LHCN-M2 (cell line): ENCODE measurements around the gene CUX1. TPM values are rescaled to one million over a fixed set of nuclear protein-coding genes. Genes with fewer than 3 reads are reported as not detected.
A peak's percentile ranks its signal among the peaks of the same experiment; 100 is the strongest.

ENCODE experiments used
- DNase-seq: peaks from one replicate; pipeline ENCODE4 v3.0.0-alpha.2; 2012; ENCODE audit warnings: low read depth
- total RNA-seq: library from RNA; depleted of rRNA; stranded (reverse); fragments of >200 nt; gene quantifications from 2 replicates; pipeline ENCODE4 v1.2.3, GENCODE V29; 2014

CUX1 gene
- total RNA-seq, 1 experiment from 2014 or later = 33.3 TPM

DNA sequence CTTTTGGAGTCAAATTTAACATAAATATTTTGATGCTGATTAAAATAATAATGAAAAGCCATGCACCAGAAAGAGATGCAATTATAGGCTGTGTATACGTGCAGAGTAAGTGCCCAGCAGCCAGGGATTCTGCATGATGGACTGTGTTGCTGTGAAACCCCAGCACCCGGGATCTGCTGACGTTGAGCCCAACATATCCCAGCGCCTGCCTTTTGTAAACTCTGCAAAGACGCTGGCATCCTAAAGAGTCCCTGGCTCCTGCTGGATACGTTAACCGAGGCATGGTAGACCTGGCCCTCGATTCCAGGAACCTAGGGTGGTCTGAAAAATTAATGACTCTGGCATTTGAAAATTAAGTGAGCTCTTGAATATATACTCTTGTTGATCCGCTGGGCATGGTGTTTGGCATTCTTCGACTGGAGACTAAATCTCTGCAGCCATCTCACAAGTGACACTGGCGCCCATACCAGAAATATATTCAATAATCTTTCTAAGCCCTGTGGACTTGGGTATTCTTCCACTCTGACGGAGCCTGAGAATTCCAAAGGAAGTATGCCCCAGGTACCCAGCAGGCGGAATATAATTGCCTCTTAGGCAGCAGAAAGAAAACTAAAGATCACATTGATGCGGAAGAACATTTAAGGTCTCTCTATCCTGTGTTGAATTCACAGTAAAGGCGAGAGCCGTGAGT is 278.0 kb downstream of the CUX1 start:
- DNase-seq = no peak

GRCh38 chr7:102096012-102096332 is 278.5 kb downstream of the CUX1 start:
- no peak for DNase-seq

DNA sequence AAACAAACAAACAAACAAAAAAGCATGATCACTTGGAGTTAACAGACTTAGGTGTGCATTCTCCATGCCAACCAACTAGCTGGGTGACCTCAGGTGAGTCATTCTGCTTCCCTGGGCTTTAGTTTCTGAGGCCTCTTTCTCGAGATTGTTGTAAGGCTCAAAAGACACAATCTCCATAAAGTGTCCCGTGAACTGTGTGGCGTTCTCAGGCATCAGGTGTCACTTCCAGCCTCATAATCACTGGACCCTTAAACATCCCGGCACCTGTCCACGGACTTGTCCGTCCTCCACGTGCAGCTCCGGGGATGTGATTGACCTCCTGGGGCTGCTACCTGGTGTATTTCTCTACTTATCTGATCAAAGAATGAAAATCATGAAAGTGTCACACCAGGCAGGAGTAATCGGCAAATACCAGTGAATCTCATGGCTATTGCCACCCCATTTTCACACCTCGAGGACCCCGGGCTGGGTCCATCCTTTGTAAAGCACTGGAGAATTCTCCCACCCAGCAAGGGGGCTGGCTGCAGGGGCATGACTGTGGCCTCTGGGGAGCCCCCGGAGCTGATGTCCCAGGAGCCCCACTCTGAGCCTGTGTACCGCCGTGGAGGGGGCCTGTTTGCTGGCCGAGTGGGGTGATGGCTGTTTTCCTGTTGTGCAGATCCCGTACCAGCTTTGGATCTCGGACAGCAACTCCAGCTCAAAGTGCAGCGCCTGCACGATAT is 279.4 kb downstream of the CUX1 start:
- DNase-seq = no peak

- no peak for DNase-seq
Measured at GRCh38 chr7:102097601-102098161, 280.3 kb downstream of the CUX1 start.

DNA sequence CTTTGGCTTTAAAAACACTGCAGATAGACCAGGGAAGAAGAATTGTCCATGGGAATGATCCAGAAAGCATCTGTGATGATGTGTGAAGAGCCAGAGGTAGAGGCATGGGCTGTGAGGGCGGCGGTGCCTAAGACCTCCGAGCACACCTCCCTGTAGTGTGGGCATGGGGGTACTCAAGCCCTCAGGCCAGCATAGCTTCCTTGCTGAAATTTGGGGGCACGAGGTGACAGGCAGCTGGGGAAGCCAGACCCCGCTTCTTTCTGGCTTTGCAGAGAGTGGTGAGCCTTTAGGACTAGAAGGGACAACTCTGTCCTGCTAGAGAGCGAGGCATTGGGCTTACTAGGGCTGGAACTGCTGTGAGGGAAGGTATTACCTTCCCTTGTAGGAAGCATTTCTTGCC is 281.6 kb downstream of the CUX1 start:
- no peak for DNase-seq

DNA sequence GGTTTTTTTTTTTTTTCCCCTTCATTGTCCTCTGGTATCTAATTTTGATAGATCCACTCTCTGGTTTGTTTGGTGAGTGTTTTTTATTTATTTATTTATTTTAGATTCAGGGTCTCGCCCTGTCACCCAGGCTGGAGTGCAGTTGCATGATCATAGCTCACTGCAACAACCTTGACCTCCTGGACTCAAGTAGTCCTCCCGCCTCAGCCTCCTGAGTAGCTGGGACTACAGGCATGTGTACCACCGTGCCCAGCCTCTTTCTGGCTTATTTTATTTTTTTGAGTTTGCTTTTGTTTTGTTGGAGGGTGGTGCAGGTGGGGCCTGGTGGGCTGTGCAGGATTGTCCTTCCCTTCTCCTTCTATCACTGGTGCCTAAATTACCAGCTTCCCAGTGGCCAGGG is 282.0 kb downstream of the CUX1 start:
- no peak for DNase-seq

GRCh38 chr7:102101111-102101551 is 283.7 kb downstream of the CUX1 start:
- DNase-seq = no peak

GRCh38 chr7:102101926-102102325 is 284.5 kb downstream of the CUX1 start:
- no peak for DNase-seq

- DNase-seq = no peak
Measured at GRCh38 chr7:102103027-102103372, 285.6 kb downstream of the CUX1 start.

- DNase-seq = no peak
Measured at GRCh38 chr7:102104245-102104644, 286.8 kb downstream of the CUX1 start.

- DNase-seq = no peak
Measured at GRCh38 chr7:102106625-102107024, 289.2 kb downstream of the CUX1 start.

GRCh38 chr7:102107474-102108104 is 290.2 kb downstream of the CUX1 start:
- DNase-seq = no peak

- no peak for DNase-seq
Measured at GRCh38 chr7:102111061-102112041, 293.9 kb downstream of the CUX1 start.

DNA sequence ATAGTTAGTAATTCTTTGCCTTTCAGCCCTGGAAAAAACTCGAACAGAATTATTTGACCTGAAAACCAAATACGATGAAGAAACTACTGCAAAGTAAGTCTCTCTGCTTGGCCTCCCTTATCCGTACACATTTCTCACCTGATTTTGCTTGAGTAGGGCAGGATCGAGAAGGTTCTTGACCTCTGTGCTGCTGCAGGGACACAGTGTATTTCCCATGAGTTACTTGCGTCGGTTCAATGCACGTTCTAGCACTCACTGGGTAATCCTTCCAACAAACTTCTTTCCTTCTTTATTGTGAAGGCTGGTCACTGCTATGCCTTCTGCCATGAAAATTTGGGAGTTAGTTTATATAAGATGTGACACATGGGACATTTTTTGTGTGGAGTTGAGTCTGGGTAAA is 297.8 kb downstream of the CUX1 start:
- DNase-seq = no peak

DNA sequence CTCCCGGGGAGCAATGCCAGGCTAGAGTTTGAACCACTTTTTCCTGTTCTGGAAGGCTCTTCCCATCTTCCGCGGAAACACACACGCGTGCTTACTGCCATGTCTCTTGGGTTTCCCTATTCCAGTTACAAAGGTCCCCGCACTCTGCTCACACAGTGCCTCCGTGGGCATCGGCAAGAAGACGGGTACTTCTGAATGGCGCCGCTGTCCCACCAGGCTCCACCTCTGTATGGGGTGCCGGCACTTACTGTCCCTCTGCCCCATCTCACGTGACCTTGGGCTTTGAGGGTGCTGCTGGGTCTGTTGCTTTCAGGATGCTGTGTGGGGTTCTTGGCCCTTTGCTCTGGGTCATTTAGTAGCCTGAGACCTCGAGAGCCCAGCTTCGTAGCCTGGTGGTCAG is 298.5 kb downstream of the CUX1 start:
- DNase-seq = no peak

- DNase-seq = peak; percentile 77
Measured at GRCh38 chr7:102117743-102118142, 300.3 kb downstream of the CUX1 start.

GRCh38 chr7:102119213-102119651 is 301.8 kb downstream of the CUX1 start:
- no peak for DNase-seq

DNA sequence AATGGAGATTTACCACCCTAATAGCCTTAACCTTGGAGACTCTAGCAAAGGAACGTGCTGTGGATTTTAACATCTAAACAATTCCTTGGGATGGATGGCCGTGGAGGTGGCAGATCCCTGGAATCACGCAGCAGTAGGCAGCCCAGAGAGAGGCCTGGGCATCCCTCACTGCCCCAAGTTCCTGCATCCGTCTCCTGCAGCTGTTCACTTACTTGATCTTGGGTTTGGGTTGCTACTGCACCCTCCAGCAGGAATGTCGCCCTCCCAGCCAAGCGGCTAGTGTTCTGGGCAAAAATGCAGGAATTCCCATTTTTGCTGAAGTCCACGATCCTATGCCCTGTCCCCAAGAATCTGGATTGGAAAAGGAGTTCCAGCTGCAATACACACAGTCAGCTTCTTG is 302.5 kb downstream of the CUX1 start:
- no peak for DNase-seq

DNA sequence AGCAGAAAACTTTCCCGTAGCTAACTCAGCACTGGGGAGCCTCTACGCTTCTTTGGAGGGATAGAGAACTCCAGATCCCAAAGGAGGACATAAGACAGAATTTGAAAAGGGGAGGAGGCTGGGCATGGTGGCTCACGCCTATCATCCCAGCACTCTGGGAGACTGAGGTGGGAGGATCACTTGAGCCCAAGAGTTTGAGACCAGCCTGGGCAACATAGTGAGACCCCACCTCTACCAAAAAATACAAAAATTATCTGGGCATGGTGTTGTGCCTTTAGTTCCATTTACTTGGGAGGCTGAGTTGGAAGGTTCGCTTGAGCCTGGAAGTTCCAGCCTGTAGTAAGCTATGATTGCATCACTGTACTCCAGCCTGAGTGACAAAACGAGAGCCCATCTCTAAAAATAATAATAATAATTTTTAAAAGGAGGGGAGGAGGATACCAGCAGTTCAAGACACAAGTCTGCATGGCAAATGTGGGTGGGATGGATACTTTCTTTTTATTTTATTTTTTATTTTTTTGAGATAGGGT is 303.3 kb downstream of the CUX1 start:
- DNase-seq = no peak

- peak; percentile 70 for DNase-seq
Measured at GRCh38 chr7:102122026-102122425, 304.6 kb downstream of the CUX1 start.

GRCh38 chr7:102125127-102125596 is 307.7 kb downstream of the CUX1 start:
- DNase-seq = peak; percentile 85
